HEK293 (cell line): Measurements from ENCODE around the gene LRP10.
A peak's percentile ranks its signal among the peaks of the same experiment; 100 is the strongest.

ENCODE experiments used
- CTCF ChIA-PET: fragments of 350-600 bp; formaldehyde crosslinking; extraction: SDS; loops from one replicate; lab custom pipeline; 2021; ENCODE audit warnings: antibody characterized with exemption; lab: Yijun Ruan, JAX
- POLR2A ChIA-PET: fragments of 300-600 bp; formaldehyde crosslinking; extraction: SDS; loops from one replicate; lab custom pipeline; 2020; ENCODE audit warnings: antibody characterized with exemption, inconsistent platforms; lab: Yijun Ruan, JAX
- H3K27ac ChIP-seq: fragments of 200-500 bp; sonication (Bioruptor generic); 2 replicates; pipeline ENCODE4 v1.5.1; 2014; ENCODE audit warnings: low read depth, low read length, control low read depth, inconsistent platforms; ENCODE audit errors: extremely low read depth
- H3K36me3 ChIP-seq, 2 experiments: fragments of 200-500 bp in 1 of 2; sonication (Bioruptor generic) in 1 of 2; 1 replicate in 1 of 2; 2 replicates in 1 of 2; pipeline ENCODE4 v1.5.1; 2014 to 2017; ENCODE audit warnings: inconsistent platforms in 2 of 2, low read length in 2 of 2; ENCODE audit not compliant: control insufficient read depth in 2 of 2, insufficient read depth in 1 of 2
- H3K4me1 ChIP-seq: fragments of 200-500 bp; sonication (Bioruptor generic); 2 replicates; pipeline ENCODE4 v1.5.1; 2014; ENCODE audit warnings: mild to moderate bottlenecking, low read length, inconsistent platforms; ENCODE audit not compliant: control insufficient read depth, insufficient read depth
- H3K4me3 ChIP-seq: 2 replicates; pipeline ENCODE4 v1.5.1; 2011; ENCODE audit warnings: low read depth, mild to moderate bottlenecking, control low read depth, low read length, moderate library complexity
- H3K9me3 ChIP-seq: fragments of 200-500 bp; sonication (Bioruptor generic); 2 replicates; pipeline ENCODE4 v1.5.1; 2014; ENCODE audit warnings: low read depth, low read length, inconsistent platforms; ENCODE audit not compliant: control insufficient read depth, insufficient read depth
- BCL11A ChIP-seq: fragments of 450-650 bp; formaldehyde crosslinking; IDR thresholded peaks from 2 replicates; pipeline ENCODE4 v1.5.1; 2016; ENCODE audit warnings: low read depth, missing biosample characterization, missing genetic modification characterization
- GFI1B ChIP-seq: fragments of 450-650 bp; formaldehyde crosslinking; IDR thresholded peaks from 2 replicates; pipeline ENCODE4 v1.5.1; 2016; ENCODE audit warnings: missing biosample characterization, missing genetic modification characterization
- HOXA7 ChIP-seq: sonication (generic); formaldehyde crosslinking; IDR thresholded peaks from 2 replicates; pipeline ENCODE4 v1.8.1; 2022; ENCODE audit warnings: missing genetic modification reagents, borderline replicate concordance
- OSR2 ChIP-seq: fragments of 450-650 bp; formaldehyde crosslinking; IDR thresholded peaks from 2 replicates; pipeline ENCODE4 v1.5.1; 2016; ENCODE audit warnings: missing biosample characterization, missing genetic modification characterization
- RBAK ChIP-seq: fragments of 450-650 bp; formaldehyde crosslinking; IDR thresholded peaks from 2 replicates; pipeline ENCODE4 v1.5.1; 2016; ENCODE audit warnings: missing biosample characterization, missing genetic modification characterization
- SP2 ChIP-seq: fragments of 450-650 bp; formaldehyde crosslinking; IDR thresholded peaks from 2 replicates; pipeline ENCODE4 v1.5.1; 2016; ENCODE audit warnings: missing biosample characterization, missing genetic modification characterization
- TRIM28 ChIP-seq: IDR thresholded peaks from 2 replicates; pipeline ENCODE4 v1.6.1; 2011; ENCODE audit warnings: low read length, control low read depth, borderline replicate concordance
- YY1 ChIP-seq: fragments of 450-650 bp; formaldehyde crosslinking; IDR thresholded peaks from 2 replicates; pipeline ENCODE4 v1.5.1; 2018; ENCODE audit warnings: missing biosample characterization, missing genetic modification characterization
- ZBTB8A ChIP-seq: fragments of 450-650 bp; formaldehyde crosslinking; IDR thresholded peaks from 2 replicates; pipeline ENCODE4 v1.5.1; 2016; ENCODE audit warnings: missing biosample characterization, missing genetic modification characterization
- ZNF132 ChIP-seq: fragments of 450-650 bp; formaldehyde crosslinking; IDR thresholded peaks from 2 replicates; pipeline ENCODE4 v1.5.1; 2017; ENCODE audit warnings: missing biosample characterization, missing genetic modification characterization, borderline replicate concordance
- ZNF140 ChIP-seq: fragments of 450-650 bp; formaldehyde crosslinking; IDR thresholded peaks from 2 replicates; pipeline ENCODE4 v1.5.1; 2016; ENCODE audit warnings: missing biosample characterization, missing genetic modification characterization
- ZNF239 ChIP-seq: fragments of 450-650 bp; formaldehyde crosslinking; IDR thresholded peaks from 2 replicates; pipeline ENCODE4 v1.5.1; 2016; ENCODE audit warnings: missing biosample characterization, missing genetic modification characterization
- ZNF248 ChIP-seq: fragments of 450-650 bp; formaldehyde crosslinking; IDR thresholded peaks from 2 replicates; pipeline ENCODE4 v1.5.1; 2017; ENCODE audit warnings: missing biosample characterization, missing genetic modification characterization
- ZNF335 ChIP-seq: fragments of 450-650 bp; formaldehyde crosslinking; conservative IDR thresholded peaks from 2 replicates; pipeline ENCODE4 v1.5.1; 2016; ENCODE audit warnings: missing biosample characterization, missing genetic modification characterization
- ZNF433 ChIP-seq: fragments of 450-650 bp; formaldehyde crosslinking; IDR thresholded peaks from 2 replicates; pipeline ENCODE4 v1.5.1; 2016; ENCODE audit warnings: missing biosample characterization, missing genetic modification characterization, low read depth
- ZNF654 ChIP-seq: fragments of 450-650 bp; formaldehyde crosslinking; IDR thresholded peaks from 2 replicates; pipeline ENCODE4 v1.5.1; 2016; ENCODE audit warnings: low read depth, missing biosample characterization, missing genetic modification characterization
- ZNF664 ChIP-seq: fragments of 450-650 bp; formaldehyde crosslinking; IDR thresholded peaks from 2 replicates; pipeline ENCODE4 v1.5.1; 2016; ENCODE audit warnings: missing biosample characterization, missing genetic modification characterization
- ZNF791 ChIP-seq: fragments of 450-650 bp; formaldehyde crosslinking; IDR thresholded peaks from 2 replicates; pipeline ENCODE4 v1.5.1; 2016; ENCODE audit warnings: missing biosample characterization, missing genetic modification characterization
- ZXDB ChIP-seq: fragments of 450-650 bp; formaldehyde crosslinking; IDR thresholded peaks from 2 replicates; pipeline ENCODE4 v1.5.1; 2016; ENCODE audit warnings: missing biosample characterization, missing genetic modification characterization
- TF ChIP-seq, protein P1 (sequence below): fragments of 450-650 bp; formaldehyde crosslinking; IDR thresholded peaks from 2 replicates; pipeline ENCODE4 v1.5.1; 2017; ENCODE audit warnings: missing biosample characterization, missing genetic modification characterization
- TF ChIP-seq, protein P2 (sequence below): fragments of 450-650 bp; formaldehyde crosslinking; IDR thresholded peaks from 2 replicates; pipeline ENCODE4 v1.5.1; 2016; ENCODE audit warnings: missing biosample characterization, missing genetic modification characterization, borderline replicate concordance
- TF ChIP-seq, protein P3 (sequence below): fragments of 450-650 bp; formaldehyde crosslinking; IDR thresholded peaks from 2 replicates; pipeline ENCODE4 v1.5.1; 2016; ENCODE audit warnings: missing biosample characterization, missing genetic modification characterization
- TF ChIP-seq, protein P4 (sequence below): fragments of 450-650 bp; formaldehyde crosslinking; IDR thresholded peaks from 2 replicates; pipeline ENCODE4 v1.5.1; 2016; ENCODE audit warnings: missing biosample characterization, missing genetic modification characterization
- TF ChIP-seq, protein P5 (sequence below): fragments of 450-650 bp; formaldehyde crosslinking; IDR thresholded peaks from 2 replicates; pipeline ENCODE4 v1.5.1; 2016; ENCODE audit warnings: missing biosample characterization, missing genetic modification characterization
- TF ChIP-seq, protein P6 (sequence below): fragments of 450-650 bp; formaldehyde crosslinking; IDR thresholded peaks from 2 replicates; pipeline ENCODE4 v1.5.1; 2016; ENCODE audit warnings: missing biosample characterization, missing genetic modification characterization

Gene LRP10

DNA sequence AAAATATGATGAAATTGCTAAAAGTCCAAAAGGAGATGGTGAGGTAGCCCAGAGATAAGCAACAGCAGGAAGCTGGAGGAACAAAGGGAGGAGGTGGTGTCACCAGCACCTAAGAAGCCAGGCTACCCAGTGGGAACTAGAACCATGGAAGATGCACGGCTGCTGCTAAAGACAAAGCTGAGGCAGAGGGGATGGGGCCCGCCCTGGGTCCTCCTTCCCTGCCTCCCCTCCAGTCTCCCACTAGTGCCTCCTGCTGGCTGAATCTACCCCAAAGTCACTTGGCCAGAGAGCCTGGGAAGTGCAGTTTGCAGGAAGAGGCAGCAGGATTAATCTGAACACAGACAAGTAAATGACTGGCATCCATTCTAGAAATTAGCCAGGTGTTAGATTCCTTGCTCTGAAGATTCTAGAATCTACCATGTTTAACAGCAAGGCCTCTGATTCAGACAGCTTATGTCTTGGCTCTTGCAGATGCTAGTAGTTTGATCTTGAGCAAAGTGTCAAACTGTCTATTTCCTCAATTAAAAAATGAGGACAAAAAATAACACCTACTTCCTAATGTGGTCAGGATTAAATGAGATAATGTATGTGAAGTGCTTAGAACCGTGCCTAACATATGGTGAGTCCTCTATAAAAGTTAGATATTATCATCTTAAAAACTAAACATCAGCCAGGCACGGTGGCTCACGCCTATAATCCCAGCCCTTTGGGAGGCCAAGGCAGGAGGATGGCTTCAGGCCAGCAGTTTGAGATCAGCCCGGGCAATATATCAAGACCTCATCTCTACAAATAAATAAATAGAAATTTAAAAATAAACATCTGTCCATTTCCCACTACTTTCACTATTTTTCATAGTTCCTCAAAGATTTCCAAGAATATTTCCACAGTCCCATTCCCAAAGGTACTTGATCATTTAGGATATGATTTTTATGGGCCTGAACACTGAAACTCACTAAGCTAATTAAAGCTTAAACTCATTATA, 5.8 kb upstream of the LRP10 start:
- H3K36me3 ChIP-seq: no peaks in the 10 kb centered on the region
- H3K9me3 ChIP-seq: no peaks in the 10 kb centered on the region
- peaks cover 4% of the 10 kb centered on the region for H3K4me1 ChIP-seq
- CTCF ChIA-PET: interaction anchor here (0.6 to 1.6 kb wide), 7 partner anchors 13 to 309 kb away, joined by 3 to 5 read pairs (median 4); partner anchors contain the start of gene REM2
- POLR2A ChIA-PET: interaction anchor here (0.6 kb wide), 1 partner anchor 89 kb away, joined by 3 read pairs; no protein-coding TSS in a partner anchor
- no peak overlapping the region for H3K4me3 ChIP-seq
- no peak overlapping the region for H3K27ac ChIP-seq
- TF ChIP-seq ZNF132: no peak
- TF ChIP-seq, protein P1, sequence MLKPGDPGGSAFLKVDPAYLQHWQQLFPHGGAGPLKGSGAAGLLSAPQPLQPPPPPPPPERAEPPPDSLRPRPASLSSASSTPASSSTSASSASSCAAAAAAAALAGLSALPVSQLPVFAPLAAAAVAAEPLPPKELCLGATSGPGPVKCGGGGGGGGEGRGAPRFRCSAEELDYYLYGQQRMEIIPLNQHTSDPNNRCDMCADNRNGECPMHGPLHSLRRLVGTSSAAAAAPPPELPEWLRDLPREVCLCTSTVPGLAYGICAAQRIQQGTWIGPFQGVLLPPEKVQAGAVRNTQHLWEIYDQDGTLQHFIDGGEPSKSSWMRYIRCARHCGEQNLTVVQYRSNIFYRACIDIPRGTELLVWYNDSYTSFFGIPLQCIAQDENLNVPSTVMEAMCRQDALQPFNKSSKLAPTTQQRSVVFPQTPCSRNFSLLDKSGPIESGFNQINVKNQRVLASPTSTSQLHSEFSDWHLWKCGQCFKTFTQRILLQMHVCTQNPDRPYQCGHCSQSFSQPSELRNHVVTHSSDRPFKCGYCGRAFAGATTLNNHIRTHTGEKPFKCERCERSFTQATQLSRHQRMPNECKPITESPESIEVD (tag by site-specific recombination): 0 out of 2 replicates have a peak, but pooled peaks have one; percentile 8
- TF ChIP-seq TRIM28: no peak
- peak; percentile 23 for TF ChIP-seq ZNF335 (tag by site-specific recombination)
- TF ChIP-seq ZNF248 (tag by site-specific recombination): no peak
- no peak for TF ChIP-seq ZNF140 (tag by site-specific recombination)
- TF ChIP-seq, protein P2, sequence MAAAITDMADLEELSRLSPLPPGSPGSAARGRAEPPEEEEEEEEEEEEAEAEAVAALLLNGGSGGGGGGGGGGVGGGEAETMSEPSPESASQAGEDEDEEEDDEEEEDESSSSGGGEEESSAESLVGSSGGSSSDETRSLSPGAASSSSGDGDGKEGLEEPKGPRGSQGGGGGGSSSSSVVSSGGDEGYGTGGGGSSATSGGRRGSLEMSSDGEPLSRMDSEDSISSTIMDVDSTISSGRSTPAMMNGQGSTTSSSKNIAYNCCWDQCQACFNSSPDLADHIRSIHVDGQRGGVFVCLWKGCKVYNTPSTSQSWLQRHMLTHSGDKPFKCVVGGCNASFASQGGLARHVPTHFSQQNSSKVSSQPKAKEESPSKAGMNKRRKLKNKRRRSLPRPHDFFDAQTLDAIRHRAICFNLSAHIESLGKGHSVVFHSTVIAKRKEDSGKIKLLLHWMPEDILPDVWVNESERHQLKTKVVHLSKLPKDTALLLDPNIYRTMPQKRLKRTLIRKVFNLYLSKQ (tag by site-specific recombination): no peak
- TF ChIP-seq BCL11A: no peak
- TF ChIP-seq, protein P3, sequence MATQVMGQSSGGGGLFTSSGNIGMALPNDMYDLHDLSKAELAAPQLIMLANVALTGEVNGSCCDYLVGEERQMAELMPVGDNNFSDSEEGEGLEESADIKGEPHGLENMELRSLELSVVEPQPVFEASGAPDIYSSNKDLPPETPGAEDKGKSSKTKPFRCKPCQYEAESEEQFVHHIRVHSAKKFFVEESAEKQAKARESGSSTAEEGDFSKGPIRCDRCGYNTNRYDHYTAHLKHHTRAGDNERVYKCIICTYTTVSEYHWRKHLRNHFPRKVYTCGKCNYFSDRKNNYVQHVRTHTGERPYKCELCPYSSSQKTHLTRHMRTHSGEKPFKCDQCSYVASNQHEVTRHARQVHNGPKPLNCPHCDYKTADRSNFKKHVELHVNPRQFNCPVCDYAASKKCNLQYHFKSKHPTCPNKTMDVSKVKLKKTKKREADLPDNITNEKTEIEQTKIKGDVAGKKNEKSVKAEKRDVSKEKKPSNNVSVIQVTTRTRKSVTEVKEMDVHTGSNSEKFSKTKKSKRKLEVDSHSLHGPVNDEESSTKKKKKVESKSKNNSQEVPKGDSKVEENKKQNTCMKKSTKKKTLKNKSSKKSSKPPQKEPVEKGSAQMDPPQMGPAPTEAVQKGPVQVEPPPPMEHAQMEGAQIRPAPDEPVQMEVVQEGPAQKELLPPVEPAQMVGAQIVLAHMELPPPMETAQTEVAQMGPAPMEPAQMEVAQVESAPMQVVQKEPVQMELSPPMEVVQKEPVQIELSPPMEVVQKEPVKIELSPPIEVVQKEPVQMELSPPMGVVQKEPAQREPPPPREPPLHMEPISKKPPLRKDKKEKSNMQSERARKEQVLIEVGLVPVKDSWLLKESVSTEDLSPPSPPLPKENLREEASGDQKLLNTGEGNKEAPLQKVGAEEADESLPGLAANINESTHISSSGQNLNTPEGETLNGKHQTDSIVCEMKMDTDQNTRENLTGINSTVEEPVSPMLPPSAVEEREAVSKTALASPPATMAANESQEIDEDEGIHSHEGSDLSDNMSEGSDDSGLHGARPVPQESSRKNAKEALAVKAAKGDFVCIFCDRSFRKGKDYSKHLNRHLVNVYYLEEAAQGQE (tag by site-specific recombination): no peak
- TF ChIP-seq, protein P4, sequence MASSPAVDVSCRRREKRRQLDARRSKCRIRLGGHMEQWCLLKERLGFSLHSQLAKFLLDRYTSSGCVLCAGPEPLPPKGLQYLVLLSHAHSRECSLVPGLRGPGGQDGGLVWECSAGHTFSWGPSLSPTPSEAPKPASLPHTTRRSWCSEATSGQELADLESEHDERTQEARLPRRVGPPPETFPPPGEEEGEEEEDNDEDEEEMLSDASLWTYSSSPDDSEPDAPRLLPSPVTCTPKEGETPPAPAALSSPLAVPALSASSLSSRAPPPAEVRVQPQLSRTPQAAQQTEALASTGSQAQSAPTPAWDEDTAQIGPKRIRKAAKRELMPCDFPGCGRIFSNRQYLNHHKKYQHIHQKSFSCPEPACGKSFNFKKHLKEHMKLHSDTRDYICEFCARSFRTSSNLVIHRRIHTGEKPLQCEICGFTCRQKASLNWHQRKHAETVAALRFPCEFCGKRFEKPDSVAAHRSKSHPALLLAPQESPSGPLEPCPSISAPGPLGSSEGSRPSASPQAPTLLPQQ (tag by site-specific recombination): 0 out of 2 replicates have a peak, but pooled peaks have one; percentile 28
- 0 out of 2 replicates have a peak, but pooled peaks have one; percentile 18 for TF ChIP-seq ZXDB (tag by site-specific recombination)
- 0 out of 2 replicates have a peak, but pooled peaks have one; percentile 25 for TF ChIP-seq ZBTB8A (tag by site-specific recombination)
- TF ChIP-seq RBAK (tag by site-specific recombination): no peak
- TF ChIP-seq, protein P5, sequence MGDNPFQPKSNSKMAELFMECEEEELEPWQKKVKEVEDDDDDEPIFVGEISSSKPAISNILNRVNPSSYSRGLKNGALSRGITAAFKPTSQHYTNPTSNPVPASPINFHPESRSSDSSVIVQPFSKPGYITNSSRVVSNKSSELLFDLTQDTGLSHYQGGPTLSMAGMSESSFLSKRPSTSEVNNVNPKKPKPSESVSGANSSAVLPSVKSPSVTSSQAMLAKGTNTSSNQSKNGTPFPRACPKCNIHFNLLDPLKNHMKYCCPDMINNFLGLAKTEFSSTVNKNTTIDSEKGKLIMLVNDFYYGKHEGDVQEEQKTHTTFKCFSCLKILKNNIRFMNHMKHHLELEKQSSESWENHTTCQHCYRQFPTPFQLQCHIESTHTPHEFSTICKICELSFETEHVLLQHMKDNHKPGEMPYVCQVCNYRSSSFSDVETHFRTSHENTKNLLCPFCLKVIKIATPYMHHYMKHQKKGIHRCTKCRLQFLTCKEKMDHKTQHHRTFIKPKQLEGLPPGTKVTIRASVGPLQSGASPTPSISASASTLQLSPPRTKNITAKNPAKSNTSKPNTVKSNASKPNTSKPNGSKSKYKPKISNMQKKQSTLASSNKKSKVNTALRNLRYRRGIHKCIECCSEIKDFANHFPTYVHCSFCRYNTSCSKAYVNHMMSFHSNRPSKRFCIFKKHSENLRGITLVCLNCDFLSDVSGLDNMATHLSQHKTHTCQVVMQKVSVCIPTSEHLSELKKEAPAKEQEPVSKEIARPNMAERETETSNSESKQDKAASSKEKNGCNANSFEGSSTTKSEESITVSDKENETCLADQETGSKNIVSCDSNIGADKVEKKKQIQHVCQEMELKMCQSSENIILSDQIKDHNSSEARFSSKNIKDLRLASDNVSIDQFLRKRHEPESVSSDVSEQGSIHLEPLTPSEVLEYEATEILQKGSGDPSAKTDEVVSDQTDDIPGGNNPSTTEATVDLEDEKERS (tag by site-specific recombination): no peak
- no peak for TF ChIP-seq YY1
- TF ChIP-seq, protein P6, sequence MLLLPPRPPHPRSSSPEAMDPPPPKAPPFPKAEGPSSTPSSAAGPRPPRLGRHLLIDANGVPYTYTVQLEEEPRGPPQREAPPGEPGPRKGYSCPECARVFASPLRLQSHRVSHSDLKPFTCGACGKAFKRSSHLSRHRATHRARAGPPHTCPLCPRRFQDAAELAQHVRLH: 0 out of 2 replicates have a peak, but pooled peaks have one; percentile 41
- no peak for TF ChIP-seq HOXA7 (CRISPR knock-in tag)
- no peak for TF ChIP-seq ZNF791
- TF ChIP-seq ZNF664 (tag by site-specific recombination): peak; percentile 89
- TF ChIP-seq GFI1B: no peak
- TF ChIP-seq SP2 (tag by site-specific recombination): no peak
- no peak for TF ChIP-seq ZNF654
- no peak for TF ChIP-seq ZNF433 (tag by site-specific recombination)
- TF ChIP-seq OSR2 (tag by site-specific recombination): peak; percentile 55; the same call in 1 of the 2 replicates
- no peak for TF ChIP-seq ZNF239
